Dedifferentiated amniotic fluid mesenchymal stem cell (primary cell): ENCODE data around the gene ALK.

Experiments used
- DNase-seq: peaks from one replicate; pipeline ENCODE4 v3.0.0-alpha.2; 2016; ENCODE audit errors: extremely low spot score

ALK gene

GRCh38 chr2:29196792-29197788 lies 724.3 kb downstream of the ALK start:
- DNase-seq, result no peak

DNA sequence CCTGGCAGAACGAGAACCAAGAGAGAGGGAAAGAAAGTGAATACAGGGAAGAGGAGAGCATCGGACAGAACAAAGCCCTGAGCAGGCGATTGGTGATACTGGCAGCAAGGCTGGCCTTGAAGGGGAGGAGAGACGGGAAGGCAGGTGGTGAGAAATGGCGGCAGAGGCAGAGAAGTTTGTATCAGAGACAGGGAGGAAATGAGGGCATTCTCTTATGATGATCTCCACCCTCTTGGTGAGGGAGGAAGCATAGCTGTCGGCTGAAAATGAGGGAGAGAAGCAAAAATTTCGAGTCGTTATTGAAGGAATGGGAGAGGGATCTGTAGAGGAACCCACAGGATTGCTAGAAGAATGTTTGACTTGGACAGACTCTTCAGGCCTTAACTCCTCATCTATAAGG lies 725.6 kb downstream of the ALK start:
- DNase-seq, result no peak

DNA sequence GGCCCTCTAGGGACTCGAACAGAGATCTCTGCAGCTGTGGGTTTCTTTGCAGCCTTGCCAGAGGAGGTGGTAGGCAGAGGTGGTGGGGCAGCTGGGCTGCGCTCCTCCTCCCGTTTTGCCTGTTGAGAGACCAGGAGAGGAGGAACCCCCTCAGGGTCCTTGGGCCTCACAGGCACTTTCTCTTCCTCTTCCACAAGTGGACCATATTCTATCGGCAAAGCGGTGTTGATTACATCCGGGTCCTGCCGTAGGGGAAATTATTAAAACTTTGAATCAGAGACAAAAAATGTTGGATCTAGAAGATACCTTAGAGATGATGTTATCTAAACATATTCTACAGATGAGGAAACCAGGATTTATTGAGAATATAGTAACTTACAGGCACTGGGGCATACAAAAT lies 727.7 kb downstream of the ALK start:
- no peak for DNase-seq

GRCh38 chr2:29193111-29193510 lies 728.3 kb downstream of the ALK start:
- no peak for DNase-seq

DNA sequence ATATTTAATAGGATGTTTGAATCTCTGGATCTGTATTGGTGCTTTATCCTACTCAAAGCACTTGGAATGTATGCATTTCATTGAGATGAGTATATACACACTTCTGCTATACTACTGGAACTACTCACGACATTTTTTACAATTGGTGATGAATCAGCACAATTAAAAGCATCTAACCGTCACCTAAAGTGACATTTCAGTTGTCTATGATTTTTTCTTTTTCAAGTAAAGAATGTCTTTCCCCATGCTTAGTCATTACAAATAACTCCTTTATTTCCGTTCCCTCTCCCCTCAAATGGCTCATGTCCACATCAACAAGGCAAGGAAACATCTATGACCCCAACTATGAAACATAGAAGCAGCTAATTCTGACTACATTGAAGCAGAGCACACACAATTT lies 728.9 kb downstream of the ALK start:
- DNase-seq, result no peak

GRCh38 chr2:29191817-29192216 lies 729.6 kb downstream of the ALK start:
- no peak for DNase-seq

- DNase-seq, result no peak
These were observed 732.3 kb downstream of the ALK start for GRCh38 chr2:29189052-29189451.

DNA sequence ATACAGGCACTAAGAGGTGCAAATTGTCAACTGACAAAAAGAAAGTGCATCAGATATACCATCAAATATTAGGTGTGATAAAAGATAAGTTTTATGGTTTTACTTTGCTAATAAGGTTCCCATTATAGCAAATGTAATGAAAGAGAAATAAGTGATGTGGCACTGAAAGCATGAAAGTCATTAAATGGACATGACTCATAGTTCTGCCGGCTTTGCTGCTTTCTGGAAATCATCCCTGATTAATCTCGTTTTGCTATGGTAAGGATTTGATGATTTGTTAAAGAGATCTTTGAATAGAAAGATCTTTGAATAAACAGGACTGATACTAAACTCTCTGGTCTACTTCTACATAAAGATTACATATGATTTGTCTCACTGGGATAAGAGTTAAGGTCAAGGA lies 733.5 kb downstream of the ALK start:
- DNase-seq, result no peak

- DNase-seq, result no peak
These were observed 734.6 kb downstream of the ALK start for GRCh38 chr2:29186817-29187216.

DNA sequence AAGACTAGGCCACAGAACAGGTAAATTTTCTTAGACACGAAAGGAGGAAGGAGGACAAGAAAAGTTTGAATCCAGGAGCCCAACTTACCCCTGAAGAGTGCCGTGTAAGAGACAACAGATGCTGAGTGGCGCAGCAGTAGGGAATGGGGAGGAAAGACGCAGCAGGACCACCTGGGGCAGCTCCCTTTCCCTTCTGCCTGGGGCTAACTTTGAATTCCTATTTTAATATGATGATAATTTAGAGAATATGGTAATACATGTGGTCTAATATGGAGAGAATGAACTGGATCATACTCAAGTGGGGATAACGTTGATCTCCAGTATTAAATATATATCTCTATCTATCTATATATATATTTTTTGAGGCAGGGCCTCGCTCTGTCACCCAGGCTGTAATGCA lies 736.9 kb downstream of the ALK start:
- DNase-seq, result no peak

- DNase-seq, result no peak
These were observed 738.5 kb downstream of the ALK start for GRCh38 chr2:29182920-29183319.

DNA sequence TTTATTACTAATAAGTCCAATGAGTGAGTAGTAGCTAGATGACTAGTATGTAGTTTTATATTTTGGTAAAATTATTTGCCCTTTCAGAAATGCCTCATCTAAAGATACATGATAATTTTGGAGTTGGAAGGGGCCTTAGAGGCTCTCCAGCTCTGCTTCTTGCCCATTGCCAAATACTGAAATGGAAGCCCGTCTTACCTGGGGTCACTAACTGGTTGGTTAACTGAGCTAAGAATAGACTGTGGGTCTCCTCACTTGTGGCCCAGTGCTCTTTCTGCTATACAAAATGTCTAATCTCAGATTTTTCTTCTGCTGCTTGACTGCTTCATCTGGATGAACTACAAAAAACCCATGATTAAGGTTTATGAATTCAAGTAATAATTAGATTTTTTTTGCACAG lies 739.1 kb downstream of the ALK start:
- no peak for DNase-seq

DNA sequence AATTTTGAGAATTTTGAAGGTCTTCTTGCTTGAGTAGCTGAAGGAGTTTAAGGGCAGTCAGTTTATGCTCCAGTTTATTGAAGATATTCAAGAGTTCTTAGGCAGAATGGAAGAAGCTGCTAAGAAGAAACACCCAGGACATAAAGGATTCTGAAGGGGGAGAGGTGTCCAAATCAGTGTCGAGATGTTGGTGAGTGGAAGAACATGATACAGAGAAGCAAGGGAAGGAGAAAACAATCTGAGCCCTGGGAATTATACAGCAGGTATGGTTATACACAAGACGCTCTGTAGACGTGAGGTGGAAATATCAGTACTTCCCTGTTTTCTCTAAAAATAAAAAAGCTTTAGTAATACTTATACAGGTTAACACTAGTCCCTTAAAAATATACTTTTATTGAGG lies 746.0 kb downstream of the ALK start:
- DNase-seq, result no peak

- DNase-seq, result no peak
These were observed 746.4 kb downstream of the ALK start for GRCh38 chr2:29174937-29175336.

GRCh38 chr2:29166242-29167039 lies 754.9 kb downstream of the ALK start:
- no peak for DNase-seq

- DNase-seq, result peak; percentile 80
These were observed 755.8 kb downstream of the ALK start for GRCh38 chr2:29165362-29166241.

- DNase-seq, result no peak
These were observed 757.1 kb downstream of the ALK start for GRCh38 chr2:29164091-29164846.

DNA sequence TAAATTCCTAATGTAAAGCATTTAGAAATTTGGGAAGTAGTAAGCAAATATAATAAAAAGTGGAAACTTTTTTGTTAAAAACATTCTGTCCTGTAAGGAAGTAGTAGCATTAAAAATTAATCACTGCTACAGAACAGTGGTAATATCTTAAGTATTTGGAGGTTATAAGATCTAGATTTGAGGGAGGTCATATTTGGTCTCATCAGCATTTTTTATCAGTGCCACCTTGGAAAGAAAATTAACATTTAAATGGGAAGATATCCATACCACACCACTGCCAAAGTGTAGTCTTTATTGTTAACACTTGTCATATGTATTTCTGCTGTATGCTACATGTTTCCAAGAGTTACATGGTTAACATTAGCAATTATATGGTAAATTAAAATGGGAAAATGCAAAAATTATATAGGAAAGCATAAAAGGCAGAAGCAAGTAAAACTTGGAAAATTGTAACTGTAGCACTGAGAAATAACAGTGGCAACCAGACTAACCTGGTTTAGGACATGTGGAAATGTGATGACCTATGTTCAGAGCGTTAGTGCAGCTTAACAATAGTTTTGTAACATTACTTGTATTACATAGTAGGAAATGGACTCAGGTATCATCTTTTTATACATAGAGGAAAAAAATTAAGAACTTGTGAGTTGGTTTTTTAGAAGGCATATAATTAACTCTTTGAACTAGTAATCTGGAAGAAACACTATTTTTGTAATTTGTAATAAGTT lies 759.0 kb downstream of the ALK start:
- DNase-seq, result no peak

DNA sequence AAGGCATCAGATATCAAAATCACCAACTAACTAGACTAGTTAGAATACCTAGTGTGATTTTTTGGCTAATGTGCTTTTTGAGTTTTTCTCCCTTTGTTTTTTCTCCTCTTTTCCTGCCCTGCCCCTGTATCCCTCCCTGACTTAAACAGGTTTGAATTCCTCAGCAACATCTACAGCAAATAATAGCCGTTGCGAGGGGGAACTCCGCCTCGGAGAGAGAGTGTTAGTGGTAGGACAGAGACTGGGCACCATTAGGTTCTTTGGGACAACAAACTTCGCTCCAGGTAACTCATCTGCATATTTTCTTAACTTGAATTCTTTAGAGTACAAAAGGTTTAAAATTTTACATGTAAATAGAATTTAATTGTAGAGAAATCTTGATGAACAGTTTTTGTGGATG lies 761.2 kb downstream of the ALK start:
- DNase-seq, result no peak

GRCh38 chr2:29159125-29159524 lies 762.3 kb downstream of the ALK start:
- no peak for DNase-seq
